ENCODE measurements around the gene DLX5.

Gene DLX5

DNA sequence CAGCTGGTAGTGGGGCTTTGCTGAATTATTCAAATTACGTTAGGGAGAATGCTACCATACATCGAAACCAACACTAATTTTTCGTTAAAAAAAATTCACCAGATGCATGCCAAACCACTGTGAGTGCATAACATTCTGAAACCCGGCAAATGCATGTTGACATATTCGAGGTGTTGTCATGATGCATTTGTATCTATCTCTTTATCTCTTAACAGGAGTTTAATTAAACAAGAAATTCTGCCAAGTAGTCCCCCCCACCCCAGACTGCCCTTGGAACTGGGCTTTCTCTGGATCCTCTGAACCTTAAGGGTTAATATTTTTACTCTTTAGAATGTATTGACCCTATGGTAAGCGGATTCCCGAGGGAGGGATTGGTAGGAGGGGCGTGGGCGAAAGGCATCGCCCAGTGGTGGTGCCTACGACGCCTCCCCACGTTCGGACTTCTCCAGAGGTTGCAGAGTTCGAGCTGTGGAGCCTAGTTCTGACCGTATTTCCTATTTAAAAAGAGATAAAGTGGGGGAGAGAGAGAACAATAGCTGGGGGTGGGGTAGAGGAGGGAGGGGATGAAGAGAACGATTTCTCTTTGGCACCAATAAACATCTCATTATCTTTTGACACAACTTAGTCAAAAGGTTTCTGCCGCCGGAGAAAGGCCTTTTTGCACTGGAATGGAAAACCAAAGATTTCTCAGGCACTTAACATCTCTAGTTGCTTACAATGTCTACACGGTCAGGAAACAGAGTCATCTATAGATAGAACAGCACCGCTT, 12.1 kb downstream of the DLX5 start:
- TF ChIP-seq, protein P1, sequence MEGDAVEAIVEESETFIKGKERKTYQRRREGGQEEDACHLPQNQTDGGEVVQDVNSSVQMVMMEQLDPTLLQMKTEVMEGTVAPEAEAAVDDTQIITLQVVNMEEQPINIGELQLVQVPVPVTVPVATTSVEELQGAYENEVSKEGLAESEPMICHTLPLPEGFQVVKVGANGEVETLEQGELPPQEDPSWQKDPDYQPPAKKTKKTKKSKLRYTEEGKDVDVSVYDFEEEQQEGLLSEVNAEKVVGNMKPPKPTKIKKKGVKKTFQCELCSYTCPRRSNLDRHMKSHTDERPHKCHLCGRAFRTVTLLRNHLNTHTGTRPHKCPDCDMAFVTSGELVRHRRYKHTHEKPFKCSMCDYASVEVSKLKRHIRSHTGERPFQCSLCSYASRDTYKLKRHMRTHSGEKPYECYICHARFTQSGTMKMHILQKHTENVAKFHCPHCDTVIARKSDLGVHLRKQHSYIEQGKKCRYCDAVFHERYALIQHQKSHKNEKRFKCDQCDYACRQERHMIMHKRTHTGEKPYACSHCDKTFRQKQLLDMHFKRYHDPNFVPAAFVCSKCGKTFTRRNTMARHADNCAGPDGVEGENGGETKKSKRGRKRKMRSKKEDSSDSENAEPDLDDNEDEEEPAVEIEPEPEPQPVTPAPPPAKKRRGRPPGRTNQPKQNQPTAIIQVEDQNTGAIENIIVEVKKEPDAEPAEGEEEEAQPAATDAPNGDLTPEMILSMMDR (IDR thresholded peaks at IDR 0.05; ENCODE audit: poor library complexity, severe bottlenecking) = no peak
- no peaks in the 10 kb centered on the region for H3K9me3 ChIP-seq (ENCODE audit: severe bottlenecking)
- DNase-seq (ENCODE audit: low spot score) (no peak), ATAC-seq (ENCODE audit: low read depth) (no peak)
- H3K4me1 ChIP-seq (ENCODE audit: insufficient read depth, poor library complexity, severe bottlenecking) = no peaks in the 10 kb centered on the region
- H3K27me3 ChIP-seq (ENCODE audit: insufficient read depth, poor library complexity, severe bottlenecking) = peaks cover 88% of the 10 kb centered on the region
- no peaks in the 10 kb centered on the region for H3K36me3 ChIP-seq (ENCODE audit: low read depth)
- no peak overlapping the region for H3K27ac ChIP-seq (ENCODE audit: poor library complexity, severe bottlenecking)
- no peak overlapping the region for H3K4me3 ChIP-seq (ENCODE audit: severe bottlenecking)

DNA sequence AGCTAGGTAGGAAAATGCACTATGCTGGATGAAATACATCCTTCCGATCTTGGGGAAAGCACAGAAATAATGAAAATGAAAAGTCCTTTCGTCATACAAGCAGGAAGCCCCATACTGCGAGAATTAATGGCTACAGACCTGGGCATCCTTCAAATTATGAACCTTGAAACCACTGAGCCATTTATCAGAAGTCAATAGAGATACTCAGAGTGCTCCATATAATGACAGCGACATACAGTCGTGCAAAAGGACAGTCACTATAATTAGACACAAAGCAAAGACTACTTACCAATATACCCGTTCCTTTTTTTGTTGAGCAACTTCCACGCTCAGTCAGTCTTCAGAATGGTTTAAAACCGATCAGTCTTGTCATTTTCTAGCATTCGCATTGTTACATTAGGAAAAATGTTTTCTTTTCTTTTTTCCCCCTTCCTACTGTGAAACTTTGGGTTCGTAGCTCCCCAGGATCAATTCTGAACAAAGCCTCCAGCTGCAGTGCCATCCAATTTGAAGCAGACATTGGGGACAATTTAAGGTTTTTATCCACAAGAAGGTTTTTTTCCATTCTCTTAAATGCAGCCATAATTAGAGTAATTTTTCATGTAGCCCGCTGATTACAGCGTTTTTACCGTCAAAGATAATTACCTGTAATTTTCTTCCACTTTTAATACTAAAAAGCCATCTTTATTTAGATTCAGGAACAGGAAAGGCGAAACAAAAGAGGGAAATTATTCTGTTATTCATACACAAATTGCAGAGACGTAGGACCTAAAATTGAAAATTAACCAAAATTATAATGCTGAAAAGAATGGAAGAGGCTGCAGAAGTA, 12.9 kb downstream of the DLX5 start:
- Histone ChIP-seq H3K36me3 (ENCODE audit: low read depth) (no peaks in the 10 kb centered on the region), H3K4me3 (ENCODE audit: severe bottlenecking) (no peak overlapping the region), H3K27ac (ENCODE audit: poor library complexity, severe bottlenecking) (no peak overlapping the region), H3K4me1 (ENCODE audit: insufficient read depth, poor library complexity, severe bottlenecking) (no peaks in the 10 kb centered on the region), H3K27me3 (ENCODE audit: insufficient read depth, poor library complexity, severe bottlenecking) (peaks cover 86% of the 10 kb centered on the region), H3K9me3 (ENCODE audit: severe bottlenecking) (no peaks in the 10 kb centered on the region)
- ATAC-seq (ENCODE audit: low read depth) (no peak), DNase-seq (ENCODE audit: low spot score) (no peak)
- TF ChIP-seq, protein P1 (IDR thresholded peaks at IDR 0.05; ENCODE audit: poor library complexity, severe bottlenecking) = no peak

DNA sequence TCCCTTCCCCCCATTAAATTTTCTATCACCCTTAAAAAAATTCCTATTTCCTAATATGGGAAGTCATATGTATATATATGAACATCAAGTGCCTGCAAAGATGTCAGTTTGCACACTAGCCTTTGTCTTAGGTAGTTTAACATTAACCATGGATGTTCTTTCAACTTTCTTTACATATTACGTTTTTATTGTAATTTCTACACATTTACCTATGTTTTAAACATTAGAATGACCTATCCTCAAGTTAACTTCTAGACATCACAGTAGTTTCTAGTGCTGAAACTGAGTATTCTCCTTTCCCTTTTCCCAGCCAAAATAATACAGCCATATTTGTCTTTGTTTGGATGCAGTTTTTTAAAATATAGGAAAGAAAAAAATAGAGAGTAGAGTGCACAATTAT, 13.5 kb downstream of the DLX5 start:
- H3K27ac ChIP-seq (ENCODE audit: poor library complexity, severe bottlenecking) = no peak overlapping the region
- H3K4me1 ChIP-seq (ENCODE audit: insufficient read depth, poor library complexity, severe bottlenecking) = no peaks in the 10 kb centered on the region
- no peaks in the 10 kb centered on the region for H3K36me3 ChIP-seq (ENCODE audit: low read depth)
- H3K4me3 ChIP-seq (ENCODE audit: severe bottlenecking) = no peak overlapping the region
- DNase-seq (ENCODE audit: low spot score) = no peak
- H3K9me3 ChIP-seq (ENCODE audit: severe bottlenecking) = no peaks in the 10 kb centered on the region
- peaks cover 83% of the 10 kb centered on the region for H3K27me3 ChIP-seq (ENCODE audit: insufficient read depth, poor library complexity, severe bottlenecking)
- TF ChIP-seq, protein P1 (IDR thresholded peaks at IDR 0.05; ENCODE audit: poor library complexity, severe bottlenecking) = no peak
- ATAC-seq (ENCODE audit: low read depth) = no peak

DNA sequence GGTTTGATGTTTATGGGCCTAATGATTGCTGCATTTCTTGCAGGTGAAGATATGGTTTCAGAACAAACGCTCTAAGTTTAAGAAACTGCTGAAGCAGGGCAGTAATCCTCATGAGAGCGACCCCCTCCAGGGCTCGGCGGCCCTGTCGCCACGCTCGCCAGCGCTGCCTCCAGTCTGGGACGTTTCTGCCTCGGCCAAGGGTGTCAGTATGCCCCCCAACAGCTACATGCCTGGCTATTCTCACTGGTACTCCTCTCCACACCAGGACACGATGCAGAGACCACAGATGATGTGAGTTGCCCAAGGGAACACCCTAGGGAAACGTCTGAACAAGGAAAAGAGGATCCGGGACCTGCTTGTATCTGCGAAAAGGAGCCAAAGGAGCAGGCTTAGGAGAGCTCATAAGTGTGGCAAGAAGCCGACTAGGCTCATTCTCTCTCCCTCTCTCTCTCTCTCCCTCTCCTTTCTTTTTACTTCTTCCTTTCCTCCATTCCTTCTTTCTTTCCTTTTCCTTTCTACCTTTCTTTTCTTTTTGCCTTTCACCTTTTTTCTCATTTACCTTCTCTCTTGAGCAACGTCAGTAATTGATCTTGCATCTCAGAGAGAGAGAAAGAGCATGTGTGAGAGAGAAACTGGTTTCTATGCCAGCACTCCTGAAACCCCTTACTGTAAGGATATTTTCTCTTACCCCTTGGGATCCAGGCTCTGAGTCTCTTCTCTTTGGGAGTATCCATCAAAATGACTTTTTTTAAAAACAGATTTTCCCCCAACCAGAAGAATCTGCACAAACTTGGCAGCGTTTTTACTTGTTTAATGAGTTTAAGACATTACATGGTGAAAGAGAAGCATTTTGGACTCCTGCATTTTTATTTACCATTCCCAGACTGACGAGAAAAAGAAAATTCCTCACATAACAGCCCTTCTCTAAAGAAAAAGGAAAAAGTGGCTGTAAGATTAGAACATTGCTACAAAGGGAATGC, 14.6 kb downstream of the DLX5 start:
- H3K4me3 ChIP-seq (ENCODE audit: severe bottlenecking) = no peak overlapping the region
- H3K36me3 ChIP-seq (ENCODE audit: low read depth) = no peaks in the 10 kb centered on the region
- ATAC-seq (ENCODE audit: low read depth) = no peak
- H3K4me1 ChIP-seq (ENCODE audit: insufficient read depth, poor library complexity, severe bottlenecking) = no peaks in the 10 kb centered on the region
- H3K9me3 ChIP-seq (ENCODE audit: severe bottlenecking) = no peaks in the 10 kb centered on the region
- H3K27ac ChIP-seq (ENCODE audit: poor library complexity, severe bottlenecking) = no peak overlapping the region
- TF ChIP-seq, protein P1 (IDR thresholded peaks at IDR 0.05; ENCODE audit: poor library complexity, severe bottlenecking) = no peak
- H3K27me3 ChIP-seq (ENCODE audit: insufficient read depth, poor library complexity, severe bottlenecking) = peaks cover 80% of the 10 kb centered on the region
- no peak for DNase-seq (ENCODE audit: low spot score)
